Bronchial epithelial cell (primary cell): Measurements from ENCODE around the gene LRMDA. TPM values are rescaled to one million over a fixed set of nuclear protein-coding genes. Genes with fewer than 3 reads are reported as not detected.

Experiments
- DNase-seq: peaks from one replicate; pipeline ENCODE4 v3.0.0-alpha.2; 2010; ENCODE audit warnings: low read depth
- FAIRE-seq: peaks from 2 replicates; lab custom pipeline; 2011; peaks lifted over from hg19 to GRCh38; lab: Jason Lieb, UNC
- H3K27me3 ChIP-seq: 2 replicates; pipeline ENCODE4 v1.5.1; 2011; ENCODE audit warnings: low read length; ENCODE audit not compliant: control insufficient read depth, insufficient read depth
- H3K36me3 ChIP-seq: 2 replicates; pipeline ENCODE4 v1.5.1; 2011; ENCODE audit warnings: low read length; ENCODE audit not compliant: control insufficient read depth, insufficient read depth
- H3K4me3 ChIP-seq: 2 replicates; pipeline ENCODE4 v1.5.1; 2011; ENCODE audit warnings: mild to moderate bottlenecking, low read depth, low read length, control low read depth
- CTCF ChIP-seq: IDR thresholded peaks from 2 replicates; pipeline ENCODE4 v1.5.1; 2011; ENCODE audit warnings: mild to moderate bottlenecking, moderate library complexity, low read length, control low read depth, inconsistent platforms; ENCODE audit not compliant: insufficient read depth, severe bottlenecking
- total RNA-seq: library from RNA; depleted of rRNA; stranded (reverse); fragments of >200 nt; gene quantifications from 2 replicates; pipeline ENCODE4 v1.2.1, GENCODE V29; 2014

The LRMDA gene
- total RNA-seq, 1 donor from 2014 or later = 1.6 TPM

- Histone ChIP-seq H3K27me3 (no peaks in the 10 kb centered on the region), H3K36me3 (no peaks in the 10 kb centered on the region), H3K4me3 (no peak overlapping the region)
- TF ChIP-seq CTCF = no peak
- FAIRE-seq (no peak), DNase-seq (no peak)
These were observed 803.2 kb downstream of the LRMDA start for GRCh38 chr10:76234499-76235226.

- FAIRE-seq (no peak), DNase-seq (no peak)
- no peak overlapping the region for H3K4me3 ChIP-seq
- no peaks in the 10 kb centered on the region for H3K36me3 ChIP-seq
- H3K27me3 ChIP-seq = no peaks in the 10 kb centered on the region
- no peak for TF ChIP-seq CTCF
These were observed 804.9 kb downstream of the LRMDA start for GRCh38 chr10:76236356-76236755.

- FAIRE-seq (no peak), DNase-seq (no peak)
- Histone ChIP-seq H3K4me3 (no peak overlapping the region), H3K27me3 (no peaks in the 10 kb centered on the region), H3K36me3 (no peaks in the 10 kb centered on the region)
- TF ChIP-seq CTCF = no peak
These were observed 811.5 kb downstream of the LRMDA start for GRCh38 chr10:76242956-76243355.

- Histone ChIP-seq H3K4me3 (no peak overlapping the region), H3K27me3 (no peaks in the 10 kb centered on the region), H3K36me3 (no peaks in the 10 kb centered on the region)
- no peak for DNase-seq
- TF ChIP-seq CTCF = no peak
- no peak for FAIRE-seq
These were observed 812.8 kb downstream of the LRMDA start for GRCh38 chr10:76244061-76244686.

GRCh38 chr10:76245951-76246495 lies 814.6 kb downstream of the LRMDA start:
- H3K36me3 ChIP-seq = no peaks in the 10 kb centered on the region
- no peak for TF ChIP-seq CTCF
- DNase-seq = no peak
- H3K4me3 ChIP-seq = no peak overlapping the region
- no peak for FAIRE-seq
- H3K27me3 ChIP-seq = no peaks in the 10 kb centered on the region
